ENCODE measurements around the gene GRM8. TPM values are rescaled to one million over a fixed set of nuclear protein-coding genes. Genes with fewer than 3 reads are reported as not detected.

Gene GRM8
- total and polyA plus RNA-seq, 4 donors: 0.28 to 4.9 (median 2.8) TPM

DNA sequence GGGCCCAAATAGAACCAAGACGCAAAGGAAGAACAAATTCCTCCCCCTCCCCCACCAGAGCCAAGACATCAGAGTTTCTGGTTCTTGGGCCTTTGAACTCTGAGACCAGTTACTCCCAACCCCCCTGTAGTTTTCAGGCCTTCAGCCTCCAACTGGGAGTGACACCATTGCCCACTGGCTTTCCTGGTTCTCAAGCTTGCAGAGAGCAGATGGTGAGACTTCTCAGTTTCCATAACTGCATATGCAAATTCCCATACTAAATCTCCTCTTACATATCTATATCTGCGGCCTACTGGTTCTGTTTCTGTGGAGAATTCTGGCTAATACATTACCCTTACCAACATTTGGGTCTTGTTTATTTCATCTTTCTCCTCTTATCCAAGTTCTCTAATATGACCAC lies 762.9 kb downstream of the GRM8 start:
- Histone ChIP-seq H3K4me3 (ENCODE audit: low read depth in 1 of 3, low read length in 3 of 3) (no peak overlapping the region), H3K27ac (ENCODE audit: low read depth in 1 of 2, low read length in 2 of 2) (no peak overlapping the region), H3K36me3 (ENCODE audit: control insufficient read depth in 4 of 4, insufficient read depth in 3 of 4, low read depth in 1 of 4, low read length in 3 of 4) (no peaks in the 10 kb centered on the region), H3K9ac (ENCODE audit: low read depth in 1 of 2, low read length in 2 of 2) (no peak overlapping the region), H3K4me1 (ENCODE audit: control insufficient read depth in 4 of 4, insufficient read depth in 4 of 4, low read length in 3 of 4) (peaks cover 0 to 2% (median 0%) of the 10 kb centered on the region in 4 donors), H3K9me3 (ENCODE audit: control insufficient read depth in 4 of 4, low read length in 3 of 4) (no peaks in the 10 kb centered on the region), H3K27me3 (ENCODE audit: control insufficient read depth in 4 of 4, insufficient read depth in 4 of 4, low read length in 3 of 4) (no peaks in the 10 kb centered on the region)
- TF ChIP-seq, protein P1, sequence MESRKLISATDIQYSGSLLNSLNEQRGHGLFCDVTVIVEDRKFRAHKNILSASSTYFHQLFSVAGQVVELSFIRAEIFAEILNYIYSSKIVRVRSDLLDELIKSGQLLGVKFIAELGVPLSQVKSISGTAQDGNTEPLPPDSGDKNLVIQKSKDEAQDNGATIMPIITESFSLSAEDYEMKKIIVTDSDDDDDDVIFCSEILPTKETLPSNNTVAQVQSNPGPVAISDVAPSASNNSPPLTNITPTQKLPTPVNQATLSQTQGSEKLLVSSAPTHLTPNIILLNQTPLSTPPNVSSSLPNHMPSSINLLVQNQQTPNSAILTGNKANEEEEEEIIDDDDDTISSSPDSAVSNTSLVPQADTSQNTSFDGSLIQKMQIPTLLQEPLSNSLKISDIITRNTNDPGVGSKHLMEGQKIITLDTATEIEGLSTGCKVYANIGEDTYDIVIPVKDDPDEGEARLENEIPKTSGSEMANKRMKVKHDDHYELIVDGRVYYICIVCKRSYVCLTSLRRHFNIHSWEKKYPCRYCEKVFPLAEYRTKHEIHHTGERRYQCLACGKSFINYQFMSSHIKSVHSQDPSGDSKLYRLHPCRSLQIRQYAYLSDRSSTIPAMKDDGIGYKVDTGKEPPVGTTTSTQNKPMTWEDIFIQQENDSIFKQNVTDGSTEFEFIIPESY (IDR thresholded peaks at IDR 0.05): no peak
- TF ChIP-seq HNF4A (conservative IDR thresholded peaks at IDR 0.05): no peak
- TF ChIP-seq TAF1 (conservative IDR thresholded peaks at IDR 0.05): no peak
- WGBS: 95% methylated on average over 2 of the region's 2 CpGs
- DNase-seq (ENCODE audit: low spot score): no peak

DNA sequence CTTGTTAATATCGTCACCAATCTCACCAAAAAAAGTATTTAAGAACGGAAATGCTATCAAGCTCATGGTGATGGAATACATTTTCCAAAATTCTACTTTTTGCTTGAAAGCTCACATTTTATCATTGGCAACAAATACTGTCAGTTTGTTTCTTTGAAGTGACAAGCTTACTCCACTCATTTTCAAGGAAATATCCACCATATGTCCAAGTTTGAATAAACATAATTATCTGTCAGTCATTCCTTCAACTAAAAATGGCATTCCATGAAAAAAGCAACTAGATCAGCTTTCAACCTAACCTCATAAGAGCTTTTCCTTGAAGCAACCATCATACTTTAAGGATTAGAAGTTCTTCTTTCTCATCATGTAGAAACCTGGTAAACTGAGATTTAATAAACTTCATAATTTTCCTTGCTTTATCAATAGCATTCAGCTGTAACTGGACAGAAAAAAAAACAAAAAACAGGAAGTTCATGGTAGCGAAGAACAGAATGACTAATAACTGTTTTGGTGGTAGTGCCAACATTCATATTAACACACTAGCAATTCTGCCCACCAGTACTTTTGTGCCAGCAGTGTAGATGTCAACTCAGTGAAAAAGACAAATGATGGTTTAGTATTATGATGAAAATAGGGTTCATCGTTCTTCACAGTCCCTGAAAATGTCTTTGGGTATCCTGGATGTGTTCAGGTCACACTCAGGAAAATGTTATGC lies 764.9 kb downstream of the GRM8 start:
- DNase-seq (ENCODE audit: low spot score): no peak
- H3K4me3 ChIP-seq (ENCODE audit: low read depth in 1 of 3, low read length in 3 of 3): no peak overlapping the region
- peaks cover 0 to 2% (median 0%) of the 10 kb centered on the region in 4 donors for H3K4me1 ChIP-seq (ENCODE audit: control insufficient read depth in 4 of 4, insufficient read depth in 4 of 4, low read length in 3 of 4)
- 82% methylated on average over 4 of the region's 4 CpGs for WGBS
- H3K9ac ChIP-seq (ENCODE audit: low read depth in 1 of 2, low read length in 2 of 2): no peak overlapping the region
- H3K27ac ChIP-seq (ENCODE audit: low read depth in 1 of 2, low read length in 2 of 2): no peak overlapping the region
- no peaks in the 10 kb centered on the region for H3K9me3 ChIP-seq (ENCODE audit: control insufficient read depth in 4 of 4, low read length in 3 of 4)
- no peaks in the 10 kb centered on the region for H3K27me3 ChIP-seq (ENCODE audit: control insufficient read depth in 4 of 4, insufficient read depth in 4 of 4, low read length in 3 of 4)
- TF ChIP-seq FOXA1 (IDR thresholded peaks at IDR 0.05): no peak
- TF ChIP-seq EGR1 (IDR thresholded peaks at IDR 0.05; ENCODE audit: low read depth in 2 of 2): no peak
- TF ChIP-seq SP1 (IDR thresholded peaks at IDR 0.05): no peak
- TF ChIP-seq HNF4G (IDR thresholded peaks at IDR 0.05): no peak
- TF ChIP-seq REST (IDR thresholded peaks at IDR 0.05): no peak
- TF ChIP-seq, protein P2, sequence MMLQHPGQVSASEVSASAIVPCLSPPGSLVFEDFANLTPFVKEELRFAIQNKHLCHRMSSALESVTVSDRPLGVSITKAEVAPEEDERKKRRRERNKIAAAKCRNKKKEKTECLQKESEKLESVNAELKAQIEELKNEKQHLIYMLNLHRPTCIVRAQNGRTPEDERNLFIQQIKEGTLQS (IDR thresholded peaks at IDR 0.05): no peak
- H3K36me3 ChIP-seq (ENCODE audit: control insufficient read depth in 4 of 4, insufficient read depth in 3 of 4, low read depth in 1 of 4, low read length in 3 of 4): no peaks in the 10 kb centered on the region

DNA sequence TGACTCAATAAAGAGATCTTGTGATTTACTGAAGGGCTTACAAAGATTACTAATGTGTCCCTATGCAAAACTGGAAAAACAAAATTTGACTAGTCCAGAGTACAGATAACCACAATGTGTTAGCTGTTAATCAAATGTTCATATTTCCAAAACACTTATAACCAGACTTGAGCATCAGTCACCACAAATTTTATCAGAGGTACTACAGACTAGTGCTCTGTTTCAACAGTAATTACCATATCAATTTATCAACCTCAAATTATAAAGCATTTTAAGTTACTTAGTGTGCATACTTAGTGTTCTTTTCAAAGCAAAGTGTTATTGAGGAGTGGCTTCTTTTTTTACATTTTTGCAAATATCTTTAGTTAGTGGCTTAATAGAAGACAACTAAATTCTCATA lies 765.9 kb downstream of the GRM8 start:
- no peaks in the 10 kb centered on the region for H3K9me3 ChIP-seq (ENCODE audit: control insufficient read depth in 4 of 4, low read length in 3 of 4)
- H3K4me3 ChIP-seq (ENCODE audit: low read depth in 1 of 3, low read length in 3 of 3): no peak overlapping the region
- no peak overlapping the region for H3K9ac ChIP-seq (ENCODE audit: low read depth in 1 of 2, low read length in 2 of 2)
- H3K4me1 ChIP-seq (ENCODE audit: control insufficient read depth in 4 of 4, insufficient read depth in 4 of 4, low read length in 3 of 4): peaks cover 0 to 2% (median 0%) of the 10 kb centered on the region in 4 donors
- H3K36me3 ChIP-seq (ENCODE audit: control insufficient read depth in 4 of 4, insufficient read depth in 3 of 4, low read depth in 1 of 4, low read length in 3 of 4): no peaks in the 10 kb centered on the region
- H3K27me3 ChIP-seq (ENCODE audit: control insufficient read depth in 4 of 4, insufficient read depth in 4 of 4, low read length in 3 of 4): no peaks in the 10 kb centered on the region
- DNase-seq (ENCODE audit: low spot score): no peak
- no peak overlapping the region for H3K27ac ChIP-seq (ENCODE audit: low read depth in 1 of 2, low read length in 2 of 2)
- TF ChIP-seq TAF1 (conservative IDR thresholded peaks at IDR 0.05) (no peak), FOXA2 (IDR thresholded peaks at IDR 0.05) (no peak), MAX (IDR thresholded peaks at IDR 0.05) (no peak), NR2F2 (IDR thresholded peaks at IDR 0.05) (no peak), HNF4G (IDR thresholded peaks at IDR 0.05) (no peak), REST (IDR thresholded peaks at IDR 0.05) (no peak), RAD21 (IDR thresholded peaks at IDR 0.05) (no peak), FOXA1 (IDR thresholded peaks at IDR 0.05) (no peak), HNF4A (conservative IDR thresholded peaks at IDR 0.05) (no peak), YY1 (IDR thresholded peaks at IDR 0.05) (no peak), CTCF (IDR thresholded peaks at IDR 0.05; ENCODE audit: low read depth, low read length, missing input control) (no peak)
- TF ChIP-seq, protein P2 (IDR thresholded peaks at IDR 0.05): no peak
